ENCODE data around the gene SBNO2. TPM values are rescaled to one million over a fixed set of nuclear protein-coding genes. Genes with fewer than 3 reads are reported as not detected.

The SBNO2 gene
- total and polyA plus RNA-seq, 9 of the 15 experiments (the other 6 are each of a cell fraction or from before 2014, with no cell fraction given): 0.01 to 46.2 (median 6.7) TPM

DNA sequence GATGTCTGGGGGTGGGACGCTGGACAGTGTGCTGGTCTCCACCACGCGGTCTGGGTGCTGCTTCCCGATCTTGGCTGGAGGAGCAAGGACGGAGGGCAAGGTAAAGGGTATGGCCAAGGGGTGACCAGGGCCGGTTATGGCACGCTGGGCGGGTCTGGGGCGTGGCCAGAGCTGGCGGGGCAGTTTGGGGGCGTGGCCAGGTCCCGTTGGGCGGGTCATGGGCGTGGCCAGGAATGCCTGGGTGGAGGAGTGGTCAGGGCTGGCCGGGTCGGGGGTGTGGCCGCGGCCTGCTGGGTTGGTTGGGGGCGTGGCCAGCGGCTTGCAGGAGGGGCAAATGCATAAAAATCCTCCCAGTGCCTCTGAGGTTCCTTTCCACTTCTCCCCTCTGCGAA, 51.1 kb downstream of the SBNO2 start (continued):
- no peak for TF ChIP-seq MGA (IDR thresholded peaks at IDR 0.05)
- no peak for TF ChIP-seq NFYB (IDR thresholded peaks at IDR 0.05; ENCODE audit: extremely low read depth, insufficient read length)
- no peak for TF ChIP-seq TBP (optimal IDR thresholded peaks at IDR 0.05; ENCODE audit: low read depth, low read length)
- no peak for TF ChIP-seq ZNF347 (CRISPR knock-in tag; IDR thresholded peaks at IDR 0.05; ENCODE audit: low read depth)
- no peak for TF ChIP-seq DEAF1 (CRISPR knock-in tag; IDR thresholded peaks at IDR 0.05)
- TF ChIP-seq NELFE (IDR thresholded peaks at IDR 0.05; ENCODE audit: insufficient read depth, insufficient read length): no peak
- TF ChIP-seq HMGN3 (IDR thresholded peaks at IDR 0.05; ENCODE audit: borderline replicate concordance, extremely low read depth, insufficient read length, low read depth, low read length): peak; percentile 100
- TF ChIP-seq CBX3 (IDR thresholded peaks at IDR 0.05; ENCODE audit: borderline replicate concordance in 1 of 2, low read length in 2 of 2): no peak
- no peak for TF ChIP-seq BCOR (IDR thresholded peaks at IDR 0.05)
- no peak for TF ChIP-seq RBM15 (IDR thresholded peaks at IDR 0.05; ENCODE audit: insufficient read depth, low read length)
